ENCODE results near the gene MAFG.
"Not testable (repeated sequence)": the region's sequence is repeated elsewhere in the genome, so short reads cannot be mapped to it uniquely, and the experiment has no call there.

Gene MAFG

DNA sequence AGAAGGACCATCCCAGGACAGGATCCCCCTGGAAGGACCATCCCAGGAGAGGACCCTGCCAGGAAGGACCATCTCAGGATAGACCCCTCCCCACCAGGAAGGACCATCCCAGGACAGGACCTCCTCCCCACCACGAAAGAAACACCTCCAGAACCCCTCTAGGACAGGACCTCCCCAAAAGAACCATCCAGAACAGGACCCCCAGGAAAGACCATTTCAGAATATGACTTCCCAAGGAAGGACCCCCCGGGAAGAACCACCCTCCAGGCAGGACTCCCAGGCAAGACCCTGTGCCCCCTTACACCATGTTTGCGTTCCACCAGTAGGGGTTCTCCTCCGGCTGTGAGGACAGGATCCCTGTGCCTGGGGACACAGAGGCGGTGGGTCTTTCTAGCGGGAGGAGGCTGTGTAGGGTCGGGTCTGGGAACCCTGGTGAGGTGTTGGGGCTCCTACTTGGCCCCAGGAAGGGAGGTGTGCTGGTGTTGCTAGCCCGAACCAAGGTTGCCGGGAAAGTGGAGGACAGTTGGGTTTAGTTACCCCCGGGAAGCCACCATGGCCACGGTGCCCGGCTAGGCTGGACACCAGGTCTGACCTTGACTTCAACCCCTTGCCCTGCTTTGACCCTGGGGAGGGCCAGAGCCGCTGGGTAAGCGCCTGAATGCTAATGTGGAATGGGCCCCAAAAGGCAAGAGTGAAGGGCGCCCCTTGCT lies 31.3 kb upstream of the MAFG start:
- DNase-seq (ENCODE audit: low read depth): no peak

DNA sequence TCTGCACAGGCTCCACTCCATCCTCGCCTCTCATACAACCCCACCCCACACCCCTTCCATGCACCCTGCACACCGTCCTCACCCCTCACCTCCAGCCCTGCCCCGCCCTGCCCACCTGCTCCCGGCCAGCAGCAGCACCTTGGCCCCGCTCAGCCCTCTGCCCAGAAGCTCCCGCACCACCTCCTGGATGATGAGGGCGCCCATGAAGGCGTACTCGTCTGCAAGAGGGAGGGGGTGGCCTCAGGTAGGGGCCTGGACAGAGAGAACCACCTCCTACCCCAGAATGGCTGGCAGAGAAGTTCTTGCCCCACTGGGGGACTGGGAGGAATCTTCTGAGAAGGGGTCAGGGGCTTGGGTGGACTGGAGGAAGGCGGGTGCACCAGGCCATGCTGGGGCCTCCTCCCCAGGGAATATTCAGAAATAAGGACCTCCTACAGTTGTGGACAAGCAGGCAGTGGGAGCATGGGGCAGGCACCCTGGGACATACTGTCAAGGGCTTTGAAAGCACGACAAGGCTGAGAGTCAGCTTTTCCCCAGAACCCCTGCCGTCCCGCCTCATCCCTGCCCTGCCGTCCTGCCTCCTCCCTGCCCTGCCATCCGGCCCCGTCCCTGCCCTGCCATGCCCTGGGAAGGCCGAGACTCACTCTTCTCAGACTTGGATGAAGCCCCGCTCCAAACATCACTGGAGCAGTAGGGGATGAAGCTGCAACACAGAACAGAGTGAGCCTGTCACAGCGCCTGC lies 30.3 kb upstream of the MAFG start:
- DNase-seq (ENCODE audit: low read depth): no peak

DNA sequence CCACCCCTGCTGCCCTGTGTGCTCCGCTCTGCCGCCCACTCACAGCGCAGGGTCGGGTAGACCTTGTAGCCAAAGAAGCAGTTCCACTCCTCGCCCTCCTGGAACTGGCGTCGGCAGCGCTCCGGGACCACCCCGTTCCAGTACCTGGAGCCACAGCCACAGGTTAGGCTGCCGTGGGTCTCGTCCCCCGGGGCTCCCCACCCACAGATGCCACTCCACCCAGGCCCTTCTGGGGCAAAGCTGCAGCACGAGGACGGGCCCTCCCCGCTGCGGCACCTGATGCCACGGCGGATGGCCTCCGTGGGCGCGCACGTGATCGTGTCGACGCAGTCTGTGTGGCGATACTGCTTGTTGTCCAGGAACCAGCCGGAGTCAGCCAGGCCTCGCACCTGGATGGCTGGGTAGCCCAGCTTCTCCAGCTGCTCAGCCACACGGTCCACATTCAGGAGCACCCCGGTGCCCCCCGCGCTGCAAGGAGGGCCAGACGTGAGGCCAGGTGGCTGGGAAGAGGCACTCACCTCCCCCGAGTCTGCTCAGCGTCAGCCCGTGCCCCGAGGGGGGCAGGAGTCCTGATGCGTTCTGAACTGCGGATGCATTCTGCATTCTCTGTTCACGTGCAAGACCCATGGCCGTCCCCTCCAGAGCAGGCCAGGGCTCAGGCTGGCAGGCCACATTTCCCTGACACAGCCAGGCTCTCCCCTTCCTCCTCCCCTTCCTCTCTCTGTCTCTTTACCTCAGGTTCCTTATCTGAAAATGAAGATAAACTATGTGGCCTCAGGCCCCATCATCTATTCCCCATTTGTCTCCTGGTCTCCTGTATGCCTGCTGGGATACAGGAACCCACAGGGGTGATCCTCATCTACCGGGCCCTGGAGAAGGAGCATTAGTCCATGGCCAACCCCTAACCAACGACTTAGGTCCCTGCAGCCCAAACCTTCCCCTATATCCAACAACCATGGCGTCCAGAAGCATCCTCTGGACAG lies 29.4 kb upstream of the MAFG start:
- no peak for DNase-seq (ENCODE audit: low read depth)

DNA sequence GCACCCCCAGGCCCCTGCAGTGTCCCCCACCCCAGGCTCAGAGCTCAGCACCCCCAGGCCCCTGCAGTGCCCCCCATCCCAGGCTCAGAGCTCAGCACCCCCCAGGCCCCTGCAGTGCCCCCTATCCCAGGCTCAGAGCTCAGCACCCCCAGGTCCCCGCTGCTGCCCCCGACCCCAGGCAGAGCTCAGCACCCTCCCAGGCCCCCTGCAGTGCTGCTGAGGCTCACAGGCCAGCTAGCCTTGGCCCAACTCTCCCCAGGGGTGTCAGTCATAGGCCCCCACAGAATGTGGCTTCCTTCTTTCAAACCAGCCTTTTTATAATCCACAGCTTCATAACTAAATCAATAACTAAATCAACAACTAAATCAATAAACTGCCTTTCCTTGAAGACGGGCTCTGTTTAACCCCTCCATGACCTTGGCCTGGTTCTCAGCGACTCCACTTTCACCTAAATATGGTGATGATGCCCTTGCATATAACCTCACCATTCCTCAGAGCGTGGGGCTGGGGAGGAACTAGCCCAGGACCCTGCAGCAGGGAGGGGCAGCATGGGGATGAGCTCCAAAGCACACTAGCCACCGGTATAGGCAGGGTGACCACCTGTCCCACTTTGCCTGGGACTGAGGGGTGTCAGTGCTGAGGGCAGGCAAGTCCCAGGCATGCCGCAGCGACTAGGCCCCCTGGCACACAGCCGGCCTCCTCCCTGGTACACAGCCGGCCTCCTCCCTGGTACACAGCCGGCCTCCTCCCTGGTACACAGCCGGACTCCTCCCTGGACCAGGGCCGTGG lies 28.4 kb upstream of the MAFG start:
- no peak for DNase-seq (ENCODE audit: low read depth)

DNA sequence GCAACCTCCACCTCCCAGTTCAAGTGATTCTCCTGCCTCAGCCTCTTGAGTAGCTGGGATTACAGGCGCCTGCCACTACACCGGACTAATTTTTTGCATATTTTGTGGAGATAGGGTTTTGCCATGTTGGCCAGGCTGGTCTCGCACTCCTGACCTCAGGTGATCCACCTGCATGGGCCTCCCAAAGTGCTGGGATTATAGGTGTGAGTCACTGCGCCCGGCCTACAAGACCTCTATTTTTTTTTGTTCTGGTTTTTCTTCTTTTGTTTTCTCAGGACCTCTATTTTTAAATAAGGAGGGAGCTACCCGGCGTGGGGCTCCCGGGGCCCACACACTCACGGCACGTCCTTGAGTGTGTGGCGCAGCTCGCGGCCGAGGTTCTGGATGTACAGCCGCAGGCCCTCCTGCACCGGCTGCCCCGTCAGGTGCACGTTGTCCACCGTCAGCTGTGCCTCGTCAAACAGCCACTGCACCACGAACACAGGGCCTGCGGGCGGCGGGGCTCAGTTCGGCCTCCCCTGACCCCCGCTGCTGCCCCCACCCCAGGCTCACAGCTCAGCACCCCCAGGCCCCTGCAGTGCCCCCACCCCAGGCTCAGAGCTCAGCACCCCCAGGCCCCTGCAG lies 27.6 kb upstream of the MAFG start:
- no peak for DNase-seq (ENCODE audit: low read depth)

DNA sequence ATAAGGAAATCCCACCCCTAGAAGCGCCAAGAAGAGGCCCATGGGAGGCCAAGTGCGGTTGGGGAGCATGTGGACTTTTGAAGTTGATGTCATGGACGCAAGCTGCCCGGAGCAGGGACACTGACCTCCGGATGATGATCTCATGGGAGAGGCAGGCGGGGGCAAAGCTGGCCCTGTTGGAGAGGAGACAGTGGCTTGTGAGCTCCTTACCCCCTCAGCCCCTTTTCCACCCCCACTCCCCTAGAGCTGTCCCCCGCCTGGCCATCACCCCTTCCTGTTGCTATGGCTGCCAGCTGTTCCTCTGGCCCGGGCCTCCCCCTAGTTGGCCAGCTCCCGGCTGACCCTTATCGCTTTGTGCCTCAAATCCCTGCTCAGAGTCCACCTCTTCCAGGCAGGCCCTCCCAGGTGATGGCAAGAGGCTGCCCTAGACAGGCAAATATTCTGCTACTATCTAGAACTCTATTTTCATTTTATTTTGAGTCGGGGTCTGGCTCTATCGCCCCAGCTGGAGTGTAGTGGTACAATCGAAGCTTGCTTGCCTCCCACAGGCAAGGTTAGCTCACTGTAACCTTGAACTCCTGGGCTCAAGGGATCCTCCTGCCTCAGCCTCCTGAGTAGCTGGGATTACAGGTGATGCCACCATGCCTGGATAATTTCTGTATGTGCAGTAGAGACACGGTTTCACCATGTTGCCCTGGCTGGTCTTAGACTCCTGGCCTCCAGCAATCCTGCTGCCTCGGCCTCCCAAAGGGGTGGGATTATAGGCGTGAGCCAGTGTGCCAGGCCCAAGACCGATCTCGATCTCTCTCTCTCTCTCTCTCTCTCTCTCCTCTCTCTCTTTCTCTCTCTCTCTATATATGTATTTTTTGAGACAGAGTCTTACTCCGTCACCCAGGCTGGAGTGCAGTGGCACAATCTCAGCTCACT lies 26.9 kb upstream of the MAFG start:
- no peak for DNase-seq (ENCODE audit: low read depth)

DNA sequence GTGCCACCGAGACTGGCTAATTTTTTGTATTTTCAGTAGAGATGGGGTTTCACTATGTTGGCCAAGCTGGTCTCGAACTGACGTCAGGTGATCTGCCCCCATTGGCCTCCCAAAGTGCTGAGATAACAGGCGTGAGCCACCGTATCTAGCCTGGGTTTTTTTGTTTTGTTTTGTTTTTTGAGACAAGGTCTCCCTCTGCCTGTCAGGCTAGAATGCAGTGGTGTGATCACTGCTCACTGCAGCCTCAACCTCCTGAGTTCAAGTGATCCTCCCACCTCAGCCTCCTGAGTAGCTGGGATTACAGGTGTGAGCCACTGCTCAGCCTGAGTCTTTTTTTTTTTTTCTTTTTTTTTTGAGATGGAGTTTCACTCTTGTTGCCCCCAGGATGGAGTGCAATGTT lies 25.9 kb upstream of the MAFG start:
- not testable (repeated sequence) for DNase-seq (ENCODE audit: low read depth)

DNA sequence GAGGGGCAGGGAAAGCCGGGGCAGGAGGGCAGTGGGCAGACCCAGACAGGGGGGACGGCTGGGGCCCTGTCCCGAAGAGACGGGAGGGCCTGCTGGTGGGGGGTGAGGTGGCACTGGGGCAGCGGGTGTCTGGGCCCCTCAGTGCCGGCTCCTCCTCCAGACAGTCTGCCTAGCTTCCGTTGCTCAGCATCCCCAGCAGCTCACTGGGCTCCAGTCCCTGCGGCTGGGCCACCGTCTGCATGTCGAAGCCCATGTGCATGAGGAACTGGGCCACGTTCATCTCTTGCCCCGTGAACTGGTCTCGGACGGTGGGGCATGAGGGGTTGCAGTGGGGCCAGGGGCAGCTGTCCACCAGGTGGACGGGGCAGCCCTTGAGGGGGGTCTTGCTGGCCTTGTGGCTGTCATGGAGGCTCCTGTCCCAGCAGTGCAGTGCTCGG lies 25.3 kb upstream of the MAFG start:
- DNase-seq (ENCODE audit: low read depth): no peak

DNA sequence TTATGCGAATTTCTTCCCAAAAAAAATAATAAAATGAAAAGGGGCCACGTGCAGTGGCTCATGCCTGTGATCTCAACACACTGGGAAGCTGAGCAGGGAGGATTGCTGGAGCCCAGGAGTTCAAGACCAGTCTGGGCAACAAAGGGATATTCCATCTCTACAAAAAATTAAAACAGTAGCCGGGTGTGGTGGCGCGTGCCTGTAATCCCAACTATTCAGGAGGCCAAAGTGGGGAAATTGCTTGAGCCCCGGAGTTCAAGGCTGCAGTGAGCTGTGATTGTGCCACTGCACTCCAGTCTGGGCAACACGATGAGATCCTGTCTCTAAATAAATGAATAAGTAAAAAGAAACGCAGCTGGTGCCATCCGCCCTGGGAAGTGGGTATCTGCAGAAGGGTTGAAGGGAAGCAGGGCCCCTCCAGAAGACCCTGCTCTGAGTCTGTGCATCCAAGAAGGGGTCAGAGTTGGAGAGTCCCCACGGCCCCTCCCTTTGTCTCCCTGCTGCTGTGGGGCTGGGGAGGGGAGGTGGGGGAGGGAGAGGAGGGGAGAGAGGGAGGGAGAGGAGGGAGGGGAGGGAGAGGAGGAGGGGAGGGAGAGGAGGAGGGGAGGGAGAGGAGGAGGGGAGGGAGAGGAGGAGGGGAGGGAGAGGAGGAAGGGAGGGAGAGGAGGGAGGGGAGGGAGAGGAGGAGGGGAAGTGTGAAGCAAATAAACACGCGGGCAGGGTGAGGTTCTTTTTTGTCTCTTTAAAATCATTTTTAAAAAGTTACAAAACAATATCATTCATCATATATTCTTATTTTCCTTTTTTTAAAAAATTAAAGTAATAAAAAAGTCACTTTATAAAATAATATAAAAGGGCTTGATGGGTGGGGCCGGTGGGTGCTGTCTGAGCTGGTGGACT lies 24.5 kb upstream of the MAFG start:
- DNase-seq (ENCODE audit: low read depth): no peak

DNA sequence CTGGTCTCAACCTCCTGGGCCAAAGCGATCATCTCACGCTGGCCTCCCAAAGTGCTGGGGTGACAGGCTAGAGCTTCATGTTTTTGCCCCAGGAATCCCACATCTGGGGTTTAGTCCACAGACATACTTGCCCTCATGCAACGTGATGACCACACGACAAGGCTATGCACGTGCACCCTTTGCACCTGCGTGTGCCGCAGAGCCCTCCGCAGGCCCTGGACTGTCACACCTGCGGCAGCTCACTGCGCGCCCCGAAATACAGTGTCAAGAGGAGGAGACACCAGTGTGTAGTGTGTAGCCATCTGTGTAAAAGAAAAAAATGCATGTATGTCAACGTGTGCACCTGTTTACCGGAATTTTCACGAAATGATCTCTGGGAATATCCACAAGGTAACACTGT lies 23.0 kb upstream of the MAFG start:
- no peak for DNase-seq (ENCODE audit: low read depth)

DNA sequence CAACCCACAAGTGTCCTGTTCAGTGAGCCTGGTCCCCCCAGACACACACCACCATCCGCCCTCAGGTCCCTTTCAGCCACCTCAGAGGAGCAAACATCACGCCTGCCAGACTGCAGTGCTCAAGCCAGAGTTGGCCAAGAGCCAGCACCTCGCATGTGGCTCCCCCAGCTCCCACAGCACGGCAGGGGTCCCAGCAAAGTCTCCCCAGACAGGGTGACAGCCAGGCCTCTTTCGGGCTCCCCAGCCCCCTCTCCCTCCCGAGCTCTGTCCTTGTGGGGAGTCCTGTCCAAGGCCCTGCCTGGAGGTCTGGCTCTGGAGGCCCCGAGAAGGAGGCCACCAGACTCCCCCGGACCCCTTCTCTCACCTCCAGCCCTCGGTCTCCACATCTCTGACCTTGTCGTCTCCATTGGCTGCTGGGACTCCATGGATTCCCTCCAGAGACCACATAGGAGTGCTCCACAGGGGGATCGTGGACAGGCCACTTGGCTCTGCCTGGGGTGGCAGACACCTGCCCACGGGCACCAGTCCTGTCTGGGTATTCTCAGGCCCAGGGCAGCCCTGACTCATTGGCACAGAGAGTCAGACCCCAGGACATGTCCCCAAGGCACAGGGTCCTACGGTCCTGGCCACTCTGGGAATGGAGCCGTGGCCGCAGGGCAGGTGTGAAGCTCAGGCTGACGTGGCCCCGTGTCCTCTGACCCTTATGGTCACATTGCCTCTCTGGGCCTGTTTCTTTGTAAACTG lies 21.3 kb upstream of the MAFG start:
- DNase-seq (ENCODE audit: low read depth): no peak

DNA sequence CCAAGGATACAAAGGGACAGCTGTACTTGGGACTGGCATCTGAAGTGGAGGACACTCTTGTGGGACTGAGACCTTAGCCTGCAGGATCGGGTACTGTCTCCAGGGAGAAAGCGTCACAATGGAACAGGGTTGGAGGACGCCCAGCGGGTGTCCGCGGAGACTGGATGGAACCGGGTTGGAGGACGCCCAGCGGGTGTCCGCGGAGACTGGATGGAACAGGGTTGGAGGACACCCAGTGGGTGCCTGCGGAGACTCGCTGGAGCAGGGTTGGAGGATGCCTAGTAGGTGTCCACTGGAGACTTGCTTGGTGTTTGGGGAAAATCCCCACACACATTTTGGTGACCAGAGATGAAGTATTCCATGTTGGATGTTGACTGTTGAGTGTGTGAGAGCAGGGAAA lies 19.7 kb upstream of the MAFG start, which contains the start of gene MYADML2:
MYADML2 (minus strand) TSS at position 45 of the 400 bp plus-strand sequence. CDS start 5,492 bp downstream, outside the sequence.
- DNase-seq (ENCODE audit: low read depth): no peak

DNA sequence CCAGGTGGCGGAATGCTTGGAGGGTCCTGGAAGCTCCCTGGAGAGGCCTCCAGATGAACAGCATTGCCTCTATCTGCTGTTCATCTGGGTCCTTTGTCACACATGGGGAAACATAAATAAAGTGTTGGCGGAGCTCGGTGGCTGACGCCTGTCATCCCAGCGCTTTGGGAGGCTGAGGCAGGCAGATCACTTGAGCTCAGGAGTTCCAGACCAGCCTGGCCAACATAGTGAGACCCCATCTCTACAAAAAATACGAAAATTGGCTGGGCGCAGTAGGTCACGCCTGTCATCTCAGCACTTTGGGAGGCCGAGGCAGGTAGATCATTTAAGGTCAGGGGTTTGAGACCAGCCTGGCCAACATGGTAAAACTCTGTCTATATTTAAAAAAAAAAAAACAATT lies 17.3 kb upstream of the MAFG start:
- DNase-seq (ENCODE audit: low read depth): no peak

DNA sequence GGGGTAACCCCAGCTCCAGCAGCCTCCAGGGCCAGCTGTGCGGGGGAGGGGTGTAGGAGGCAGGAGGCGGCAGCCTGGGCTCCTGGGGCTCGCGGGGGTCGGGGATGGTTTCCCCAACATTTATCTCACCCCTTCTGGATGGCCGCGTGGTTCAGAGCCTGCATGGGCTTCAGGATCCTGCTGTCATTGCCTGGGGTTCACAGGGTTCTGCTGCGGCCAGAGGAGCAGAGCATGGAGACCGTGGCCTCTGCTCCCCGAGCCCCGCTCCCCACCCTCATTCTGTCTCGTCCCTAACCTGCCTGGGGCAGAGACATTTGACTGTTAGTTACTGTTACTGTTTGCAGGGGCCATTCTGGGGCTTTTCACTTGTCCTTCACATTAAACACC lies 14.6 kb upstream of the MAFG start:
- no peak for DNase-seq (ENCODE audit: low read depth)

DNA sequence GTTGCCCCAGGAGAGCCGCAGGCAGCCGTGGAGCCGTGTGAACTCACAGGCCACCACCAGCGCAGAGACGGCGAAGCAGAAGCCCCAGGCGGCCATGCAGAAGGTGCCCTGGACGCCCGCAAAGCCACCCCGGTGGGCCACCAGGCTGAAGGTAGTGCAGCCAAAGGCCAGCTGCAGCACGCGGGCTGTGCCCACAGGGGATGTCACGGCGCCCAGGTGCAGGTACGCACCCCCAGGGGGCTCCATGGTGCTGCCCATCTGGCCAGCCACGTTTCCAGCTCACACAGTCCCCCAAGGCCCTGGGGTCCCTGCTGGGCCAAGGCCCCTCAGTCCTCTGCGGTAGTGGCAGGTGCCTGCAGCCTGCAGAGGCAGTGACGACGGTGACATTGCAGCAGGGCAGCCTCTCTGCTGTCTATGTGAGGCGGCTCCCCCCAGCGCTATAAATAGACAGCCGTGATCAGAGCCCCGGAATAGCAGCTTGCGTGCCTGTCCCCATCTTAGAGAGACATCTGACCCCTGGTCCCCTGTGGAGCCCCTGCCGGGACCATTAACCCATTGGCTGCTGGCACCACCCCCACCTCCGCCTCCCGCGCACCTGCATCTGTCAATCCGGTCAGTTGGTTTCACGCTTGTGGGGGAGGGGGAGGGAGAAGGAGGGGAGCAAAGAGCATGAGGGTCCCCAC lies 14.1 kb upstream of the MAFG start:
- no peak for DNase-seq (ENCODE audit: low read depth)

DNA sequence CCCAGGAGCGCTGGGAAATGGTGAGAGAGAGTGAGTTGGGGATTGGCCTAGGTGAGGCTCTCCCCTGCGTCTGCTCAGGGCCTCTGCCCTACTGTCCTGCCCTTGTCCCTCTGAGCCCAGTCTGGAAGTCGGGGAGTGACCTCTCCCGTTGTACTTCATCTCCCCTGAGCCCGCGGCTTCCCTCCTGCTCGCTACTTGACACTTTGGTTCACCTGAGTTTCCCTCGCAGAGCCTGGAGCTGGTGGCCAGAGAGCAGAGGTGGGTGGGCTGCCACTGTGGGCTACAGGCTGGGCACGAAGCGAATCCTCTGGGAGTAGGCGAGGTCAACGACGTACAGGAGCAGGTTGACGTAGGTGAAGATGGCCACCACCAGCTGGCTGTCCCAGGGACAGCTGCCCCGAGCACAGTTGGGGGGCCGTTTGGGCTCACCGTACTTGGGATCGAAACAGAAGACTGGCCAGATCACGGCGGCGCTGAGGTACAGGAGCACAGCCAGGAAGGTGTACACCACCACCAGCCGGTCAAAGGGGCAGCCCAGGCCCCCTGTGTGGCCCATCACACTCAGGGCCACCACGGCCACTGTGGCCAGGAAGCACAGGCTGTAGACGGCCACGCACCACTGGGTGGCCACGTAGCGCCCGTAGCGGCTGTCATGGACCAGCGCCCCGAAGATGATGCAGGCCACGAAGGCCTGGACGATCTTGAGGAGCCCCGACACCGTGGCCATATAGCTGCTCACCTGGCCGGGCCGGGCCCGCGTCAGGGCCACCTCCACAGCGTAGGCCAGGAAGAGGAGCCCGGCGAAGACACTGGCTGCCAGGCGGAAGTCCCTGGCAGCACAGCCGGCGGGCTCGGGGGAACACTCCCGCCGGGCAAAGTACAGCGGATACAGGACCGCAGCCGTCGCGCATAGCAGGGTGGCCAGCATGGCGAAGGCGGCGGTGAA lies 13.3 kb upstream of the MAFG start:
- DNase-seq (ENCODE audit: low read depth): no peak

Measured in stromal cell of bone marrow (primary cell).